HG03354 (cell line): Measurements from ENCODE around the gene ADGRG4.
"Not testable (repeated sequence)": the region's sequence is repeated elsewhere in the genome, so short reads cannot be mapped to it uniquely, and the experiment has no call there.

Source experiments
- ATAC-seq: cut with Tn5 transposase; IDR thresholded peaks from one replicate; pipeline ENCODE4 v1.9.1; 2021; ENCODE audit warnings: mild to moderate bottlenecking; ENCODE audit not compliant: unreplicated experiment, poor library complexity, severe bottlenecking

ADGRG4 gene

DNA sequence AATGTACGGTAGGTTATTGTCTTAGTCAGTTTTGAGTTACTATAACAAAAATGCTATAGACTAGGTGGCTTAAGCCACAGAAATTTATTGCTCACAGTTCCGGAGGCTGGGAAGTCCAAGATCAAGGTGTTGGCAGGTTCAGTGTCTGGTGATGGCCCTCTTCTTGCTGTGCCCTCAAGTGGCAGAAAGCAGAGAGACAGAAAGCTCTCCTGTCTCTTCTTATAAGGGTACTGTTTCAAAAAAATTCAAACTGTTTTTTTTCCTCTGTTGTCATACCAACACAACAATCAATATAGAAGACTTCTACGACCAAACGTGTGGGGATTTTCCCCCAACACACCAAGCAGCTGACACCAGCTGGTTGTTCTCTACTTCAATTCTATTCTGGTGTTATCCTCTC lies 53.4 kb downstream of the ADGRG4 start:
- ATAC-seq: no peak

DNA sequence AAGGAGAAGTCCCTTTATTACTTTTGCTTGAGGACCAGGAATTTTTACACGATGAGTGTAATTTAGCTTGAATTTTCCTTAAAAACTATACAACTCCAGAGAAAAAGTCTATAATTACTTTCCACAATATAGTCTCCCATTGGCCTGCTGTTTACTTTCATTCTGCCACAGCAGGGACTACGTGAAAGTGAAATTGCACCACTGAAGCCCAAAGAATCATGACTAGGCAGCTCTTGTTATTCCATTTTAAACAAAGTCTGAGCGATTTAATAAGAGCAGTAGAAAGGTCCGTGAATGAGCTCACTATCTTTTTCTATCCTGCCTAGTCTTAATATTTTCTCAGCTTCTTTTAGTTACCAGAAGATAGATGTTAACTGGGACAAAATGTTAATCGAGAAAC lies 68.6 kb downstream of the ADGRG4 start:
- ATAC-seq: no peak

DNA sequence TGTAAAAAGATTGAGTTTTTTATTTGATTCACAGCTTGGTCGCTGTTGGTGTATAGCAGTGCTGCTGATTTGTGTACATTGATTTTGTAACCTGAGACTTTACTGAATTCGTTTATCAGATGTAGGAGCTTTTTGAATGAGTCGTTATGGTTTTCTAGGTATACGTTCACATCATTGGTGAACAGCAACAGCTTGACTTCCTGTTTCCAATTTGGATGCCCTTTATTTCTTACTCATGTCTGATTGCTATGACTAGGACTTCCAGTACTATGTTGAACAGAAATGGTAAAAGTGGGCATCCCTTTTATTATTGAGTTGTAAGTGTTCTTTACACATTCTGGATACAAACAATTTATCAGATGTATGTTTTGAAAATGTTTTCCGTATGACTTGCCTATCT lies 76.0 kb downstream of the ADGRG4 start:
- no peak for ATAC-seq

GRCh38 chrX:136380010-136380769 lies 79.4 kb downstream of the ADGRG4 start:
- ATAC-seq: no peak

- no peak for ATAC-seq
Measured at GRCh38 chrX:136386173-136386572, 85.4 kb downstream of the ADGRG4 start.

GRCh38 chrX:136386826-136387225 lies 86.1 kb downstream of the ADGRG4 start:
- no peak for ATAC-seq

GRCh38 chrX:136387951-136388502 lies 87.3 kb downstream of the ADGRG4 start:
- ATAC-seq: no peak

DNA sequence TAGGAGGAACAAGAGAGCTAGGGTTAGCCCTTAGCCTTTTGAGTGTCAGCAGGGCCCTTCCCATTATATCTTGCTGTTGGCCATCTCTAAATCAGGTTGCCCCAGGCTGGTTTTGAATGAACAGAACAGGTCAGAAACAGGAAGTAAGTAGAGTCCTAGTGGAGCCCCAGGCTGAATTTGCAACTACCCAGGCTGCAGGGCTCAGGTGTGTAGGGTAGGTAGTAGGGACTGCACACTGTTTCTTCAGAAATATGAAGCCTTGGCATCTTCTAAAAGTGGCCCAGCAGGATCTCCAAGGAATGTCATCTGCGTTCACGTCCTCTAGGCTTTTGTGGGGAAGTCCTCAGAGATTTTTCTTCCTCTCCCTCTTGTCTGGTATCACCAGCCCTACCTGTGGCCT lies 90.2 kb downstream of the ADGRG4 start:
- ATAC-seq: no peak

DNA sequence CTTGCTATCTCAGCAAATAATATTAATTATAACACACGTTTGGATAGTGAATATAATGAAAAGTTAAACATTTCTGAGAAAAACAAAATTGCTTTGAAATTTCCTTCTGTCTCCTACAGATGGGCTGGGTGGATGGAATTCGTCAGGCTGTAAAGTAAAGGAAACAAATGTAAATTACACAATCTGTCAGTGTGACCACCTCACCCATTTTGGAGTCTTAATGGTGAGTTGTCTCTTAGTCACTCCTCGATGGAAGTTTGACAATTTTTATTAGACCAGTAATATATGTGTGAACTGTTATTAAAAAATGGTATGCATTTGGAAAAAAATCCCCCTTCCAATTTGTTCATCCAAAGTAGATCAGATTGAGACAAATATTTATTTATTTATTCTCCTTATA lies 94.5 kb downstream of the ADGRG4 start:
- ATAC-seq: no peak

GRCh38 chrX:136397001-136397400 lies 96.2 kb downstream of the ADGRG4 start:
- no peak for ATAC-seq

- no peak for ATAC-seq
Measured at GRCh38 chrX:136405126-136405525, 104.4 kb downstream of the ADGRG4 start.

DNA sequence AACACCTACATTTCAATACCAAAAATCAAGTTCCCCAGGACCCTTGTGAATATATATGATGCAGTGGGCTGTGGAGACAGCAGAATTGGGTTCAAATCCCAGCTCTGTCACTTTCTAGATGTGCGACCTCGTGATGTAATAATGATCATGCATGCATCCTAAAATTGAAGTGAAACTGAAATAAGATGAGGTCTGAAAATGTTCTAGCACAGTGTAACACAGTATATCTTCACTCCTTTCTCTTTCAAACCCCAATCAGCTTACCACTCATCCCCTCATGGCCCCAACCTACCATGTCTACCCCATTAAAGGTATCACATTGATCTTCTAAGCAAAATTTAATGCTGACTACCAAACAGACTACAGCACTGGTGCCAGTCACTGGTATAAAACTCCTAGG lies 117.0 kb downstream of the ADGRG4 start:
- ATAC-seq: no peak

GRCh38 chrX:136421338-136421737 lies 120.6 kb downstream of the ADGRG4 start:
- ATAC-seq: no peak

- no peak for ATAC-seq
Measured at GRCh38 chrX:136423724-136424123, 123.0 kb downstream of the ADGRG4 start.

DNA sequence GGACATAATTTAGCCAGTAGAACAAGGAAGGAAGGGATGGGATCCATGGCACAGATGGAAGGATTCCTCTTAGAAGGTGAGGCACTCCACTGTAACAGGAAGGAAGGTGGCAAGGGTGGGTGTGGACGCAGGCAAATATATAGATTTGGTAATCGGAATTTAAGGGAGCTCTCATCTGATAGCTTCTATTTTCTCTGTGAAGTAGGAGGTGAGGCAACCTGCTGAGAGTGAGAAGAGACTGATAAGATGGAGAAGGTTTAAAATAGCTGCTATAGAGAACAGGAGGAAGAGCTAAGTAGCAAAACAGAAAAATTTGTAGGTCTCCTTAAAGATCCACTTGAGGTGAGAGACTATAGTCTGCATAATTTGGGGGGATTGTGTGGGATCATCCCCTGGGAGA lies 125.2 kb downstream of the ADGRG4 start:
- ATAC-seq: no peak

DNA sequence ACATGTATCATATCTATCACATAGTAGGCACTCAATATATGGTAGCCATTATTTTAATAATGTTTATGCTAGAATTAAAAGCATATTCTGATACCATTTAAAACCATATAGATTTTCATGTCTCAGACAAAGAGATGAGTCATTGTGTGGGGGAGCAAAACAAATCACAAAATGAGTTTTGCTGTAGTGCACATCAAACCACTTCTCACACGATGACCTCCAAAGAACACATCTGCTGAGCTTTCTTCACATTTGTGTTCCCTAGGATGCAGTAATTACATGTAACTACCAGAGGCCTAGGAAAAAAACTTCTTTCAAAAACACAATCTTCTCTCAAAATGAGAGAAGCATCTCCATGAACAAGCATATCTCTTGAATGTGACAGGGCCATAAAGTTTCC lies 130.9 kb downstream of the ADGRG4 start:
- ATAC-seq: no peak

GRCh38 chrX:136437774-136438173 lies 137.0 kb downstream of the ADGRG4 start:
- ATAC-seq: no peak

GRCh38 chrX:136438192-136438591 lies 137.4 kb downstream of the ADGRG4 start:
- no peak for ATAC-seq

DNA sequence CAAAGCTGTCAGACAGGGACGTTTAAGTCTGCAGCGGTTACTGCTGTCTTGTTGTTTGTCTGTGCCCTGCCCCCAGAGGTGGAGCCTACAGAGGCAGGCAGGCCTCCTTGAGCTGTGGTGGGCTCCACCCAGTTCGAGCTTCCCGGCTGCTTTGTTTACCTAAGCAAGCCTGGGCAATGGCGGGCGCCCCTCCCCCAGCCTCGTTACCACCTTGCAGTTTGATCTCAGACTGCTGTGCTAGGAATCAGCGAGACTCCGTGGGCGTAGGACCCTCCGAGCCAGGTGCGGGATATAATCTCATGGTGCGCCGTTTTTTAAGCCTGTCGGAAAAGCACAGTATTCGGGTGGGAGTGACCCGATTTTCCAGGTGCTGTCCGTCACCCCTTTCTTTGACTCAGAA lies 144.9 kb downstream of the ADGRG4 start:
- ATAC-seq: not testable (repeated sequence)

DNA sequence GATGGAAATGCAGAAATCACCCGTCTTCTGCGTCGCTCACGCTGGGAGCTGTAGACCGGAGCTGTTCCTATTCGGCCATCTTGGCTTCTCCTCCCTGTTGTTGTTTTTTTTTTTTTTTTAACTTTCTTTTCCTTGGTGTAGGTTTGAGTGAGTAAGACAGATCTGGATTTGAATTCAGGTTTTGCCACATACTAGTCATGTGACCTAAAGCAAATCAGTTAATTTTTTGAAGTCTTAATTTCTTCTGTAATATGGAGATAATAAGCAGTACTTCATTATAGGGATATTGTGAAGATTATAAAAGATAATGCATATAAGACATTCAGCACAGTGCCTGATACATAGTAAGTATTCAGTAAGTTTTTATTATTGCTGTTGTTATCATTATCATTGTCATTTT lies 145.4 kb downstream of the ADGRG4 start:
- no peak for ATAC-seq

DNA sequence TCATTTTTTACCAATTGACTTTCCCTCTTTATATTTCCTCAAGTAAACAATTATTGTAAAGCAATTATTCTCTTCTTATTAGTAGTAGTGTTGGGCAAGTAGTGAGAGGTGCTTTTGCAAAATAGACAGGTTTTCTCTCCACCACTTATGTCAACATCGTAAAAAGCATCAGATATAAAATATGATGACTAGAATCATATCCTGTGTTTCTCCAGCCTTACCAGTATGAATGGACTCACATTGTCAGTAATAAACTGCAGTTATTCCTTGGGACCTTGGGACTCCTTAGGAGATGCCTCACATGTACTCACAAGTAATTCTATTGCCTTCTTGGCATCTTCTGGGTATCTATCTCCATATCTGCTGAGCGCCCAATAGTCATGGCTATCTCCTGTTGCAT lies 146.5 kb downstream of the ADGRG4 start:
- no peak for ATAC-seq

GRCh38 chrX:136447968-136448367 lies 147.2 kb downstream of the ADGRG4 start:
- no peak for ATAC-seq
